SU-DHL-6 (cell line): Measurements from ENCODE around the gene NFKBIE.

Experiments used
- CTCF ChIP-seq: fragments of 200-600 bp; sonication (generic); IDR thresholded peaks from one replicate; pipeline ENCODE4 v1.5.1; 2017; ENCODE audit warnings: antibody characterized with exemption, mild to moderate bottlenecking, low read length, moderate library complexity; ENCODE audit not compliant: insufficient read depth, poor library complexity, severe bottlenecking
- EZH2phosphoT487 ChIP-seq: fragments of 200-600 bp; sonication (generic), shearing (Covaris generic); conservative IDR thresholded peaks from 2 replicates; pipeline ENCODE4 v1.6.1; 2018; ENCODE audit warnings: mild to moderate bottlenecking, antibody characterized with exemption, low read length, moderate library complexity, mixed read lengths

DNA sequence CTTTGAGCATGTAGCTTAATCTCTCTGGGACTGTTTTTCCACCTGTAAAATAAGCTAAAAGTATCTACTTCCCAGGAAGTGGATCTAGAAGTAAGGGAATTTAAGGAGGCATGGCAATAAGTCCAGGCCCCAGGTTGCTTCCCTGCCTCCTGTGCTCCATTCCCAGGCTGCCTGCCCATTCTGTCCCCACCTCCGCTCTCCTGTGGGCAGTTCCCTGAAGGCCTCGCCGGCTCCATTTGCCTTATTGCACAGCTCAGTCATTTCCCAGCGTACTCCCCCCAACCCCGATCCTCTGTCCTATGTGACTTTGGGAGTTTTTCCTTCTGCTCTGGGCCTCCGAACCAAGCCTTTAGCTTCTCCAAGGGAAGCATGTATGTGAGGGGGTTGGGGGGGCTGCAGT lies 37.3 kb downstream of the NFKBIE start:
- TF ChIP-seq CTCF = no peak
- no peak for TF ChIP-seq EZH2phosphoT487
